GM23248 (cell line): ENCODE data around the gene FAF2.

Experiments
- EZH2 ChIP-seq: fragments of 200-600 bp; sonication (generic); IDR thresholded peaks from 2 replicates; pipeline ENCODE4 v1.6.1; 2018; ENCODE audit warnings: antibody characterized with exemption, mild to moderate bottlenecking; ENCODE audit not compliant: insufficient read depth, poor library complexity, severe bottlenecking
- EZH2phosphoT487 ChIP-seq: fragments of 200-600 bp; sonication (generic); IDR thresholded peaks from 2 replicates; pipeline ENCODE4 v1.6.1; 2018; ENCODE audit warnings: antibody characterized with exemption, moderate library complexity, mild to moderate bottlenecking, low read depth; ENCODE audit not compliant: insufficient read depth

- TF ChIP-seq EZH2 (no peak), EZH2phosphoT487 (no peak)
These were observed 33.5 kb upstream of the FAF2 start for GRCh38 chr5:176414704-176415103.
